Measurements from ENCODE around the gene SYNC. TPM values are rescaled to one million over a fixed set of nuclear protein-coding genes. Genes with fewer than 3 reads are reported as not detected.
"Not testable (repeated sequence)": the region's sequence is repeated elsewhere in the genome, so short reads cannot be mapped to it uniquely, and the experiment has no call there.

The SYNC gene
- total RNA-seq, 1 donor from 2014 or later = 17.4 TPM

GRCh38 chr1:32642292-32642827 lies 60.2 kb downstream of the SYNC start:
- not testable (repeated sequence) for DNase-seq (ENCODE audit: low spot score)

GRCh38 chr1:32639489-32640075 lies 63.0 kb downstream of the SYNC start:
- DNase-seq (ENCODE audit: low spot score) = no peak

- no peak for DNase-seq (ENCODE audit: low spot score)
These were observed 65.5 kb downstream of the SYNC start for GRCh38 chr1:32636914-32637645.

- no peak for DNase-seq (ENCODE audit: low spot score)
These were observed 66.9 kb downstream of the SYNC start for GRCh38 chr1:32635508-32636277.

GRCh38 chr1:32632829-32633228 lies 69.7 kb downstream of the SYNC start:
- no peak for DNase-seq (ENCODE audit: low spot score)

- DNase-seq (ENCODE audit: low spot score) = not testable (repeated sequence)
These were observed 72.4 kb downstream of the SYNC start for GRCh38 chr1:32630173-32630572.

Other genes starting within 250 kb of the SYNC start
- gene ZBTB8B, start 237.7 kb downstream of the SYNC start, total RNA-seq = 0.03 TPM
- 7.3 TPM for gene ZBTB8A, start 163.3 kb downstream of the SYNC start, total RNA-seq
- 29.9 TPM for gene ZBTB8OS, start 52.2 kb downstream of the SYNC start, total RNA-seq
- 174 TPM for gene RBBP4, start 51.6 kb downstream of the SYNC start, total RNA-seq
- 28.5 TPM for gene YARS1, start 114.6 kb upstream of the SYNC start, total RNA-seq
- 26.9 TPM for gene S100PBP, start 114.9 kb upstream of the SYNC start, total RNA-seq
- gene FNDC5, start 168.1 kb upstream of the SYNC start, total RNA-seq = 8.4 TPM
- gene HPCA, start 183.7 kb upstream of the SYNC start, total RNA-seq = 1.8 TPM
- gene TMEM54, start 198.6 kb upstream of the SYNC start, total RNA-seq = 372 TPM

All from mucosa of gallbladder (tissue), 1 donor.